HG02852 (cell line): ENCODE results near the gene TTC23L.

ENCODE experiments used
- ATAC-seq: cut with Tn5 transposase; IDR thresholded peaks from one replicate; pipeline ENCODE4 v1.9.1; 2021; ENCODE audit warnings: mild to moderate bottlenecking, moderate library complexity; ENCODE audit not compliant: unreplicated experiment

TTC23L gene

GRCh38 chr5:34832568-34832967 lies 6.4 kb upstream of the TTC23L start:
- no peak for ATAC-seq

GRCh38 chr5:34833090-34833489 lies 5.9 kb upstream of the TTC23L start:
- no peak for ATAC-seq

GRCh38 chr5:34833976-34834793 lies 4.8 kb upstream of the TTC23L start:
- ATAC-seq = no peak

- no peak for ATAC-seq
Measured at GRCh38 chr5:34834794-34835089, 4.2 kb upstream of the TTC23L start.

- no peak for ATAC-seq
Measured at GRCh38 chr5:34835664-34836063, 3.3 kb upstream of the TTC23L start.

GRCh38 chr5:34841816-34842215 lies 2.9 kb downstream of the TTC23L start:
- no peak for ATAC-seq

- ATAC-seq = no peak
Measured at GRCh38 chr5:34842554-34842953, 3.6 kb downstream of the TTC23L start.

- no peak for ATAC-seq
Measured at GRCh38 chr5:34843497-34843896, 4.5 kb downstream of the TTC23L start.

- ATAC-seq = no peak
Measured at GRCh38 chr5:34844106-34844505, 5.1 kb downstream of the TTC23L start.

GRCh38 chr5:34844999-34845398 lies 6.0 kb downstream of the TTC23L start:
- no peak for ATAC-seq

- no peak for ATAC-seq
Measured at GRCh38 chr5:34847056-34847455, 8.1 kb downstream of the TTC23L start.

- ATAC-seq = no peak
Measured at GRCh38 chr5:34847552-34847951, 8.6 kb downstream of the TTC23L start.

- no peak for ATAC-seq
Measured at GRCh38 chr5:34848230-34848629, 9.3 kb downstream of the TTC23L start.

- ATAC-seq = no peak
Measured at GRCh38 chr5:34849253-34849652, 10.3 kb downstream of the TTC23L start.

GRCh38 chr5:34854459-34855174 lies 15.7 kb downstream of the TTC23L start:
- ATAC-seq = peak; percentile 99

GRCh38 chr5:34857161-34857560 lies 18.2 kb downstream of the TTC23L start:
- no peak for ATAC-seq

- ATAC-seq = no peak
Measured at GRCh38 chr5:34857894-34858293, 18.9 kb downstream of the TTC23L start.

- ATAC-seq = no peak
Measured at GRCh38 chr5:34858790-34859189, 19.8 kb downstream of the TTC23L start.

- no peak for ATAC-seq
Measured at GRCh38 chr5:34859253-34859652, 20.3 kb downstream of the TTC23L start.

GRCh38 chr5:34863946-34864345 lies 25.0 kb downstream of the TTC23L start:
- ATAC-seq = no peak

GRCh38 chr5:34865091-34865490 lies 26.1 kb downstream of the TTC23L start:
- ATAC-seq = no peak

- ATAC-seq = no peak
Measured at GRCh38 chr5:34866989-34867471, 28.1 kb downstream of the TTC23L start.
